Bone marrow (tissue), 2 donors: ENCODE results near the gene FGFR2.
"Not testable (repeated sequence)": the region's sequence is repeated elsewhere in the genome, so short reads cannot be mapped to it uniquely, and the experiment has no call there.

Experiments
- DNase-seq, 2 donors: peaks; one replicate each; lab custom pipeline; 2025; lab: John Stamatoyannopoulos, UW

Gene FGFR2

DNA sequence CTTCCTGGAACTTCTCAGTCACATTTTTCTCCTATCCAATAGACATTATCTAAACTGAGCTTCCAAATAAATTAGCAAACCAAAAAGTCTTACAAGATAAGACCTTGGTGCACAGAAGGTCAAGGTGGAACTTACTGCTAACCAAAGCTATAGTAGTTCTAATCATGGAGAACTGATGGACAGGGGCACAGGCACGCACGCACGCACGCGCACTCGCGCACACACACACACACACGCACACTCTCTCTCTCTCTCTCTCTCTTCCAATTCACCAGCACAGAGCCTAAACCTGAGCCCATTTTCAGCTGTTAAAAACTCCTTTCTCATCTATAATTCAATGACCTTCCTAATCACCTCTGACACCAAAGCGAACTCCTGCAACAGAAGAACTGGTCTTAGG, 7.5 kb downstream of the FGFR2 start:
- no peak for DNase-seq

DNA sequence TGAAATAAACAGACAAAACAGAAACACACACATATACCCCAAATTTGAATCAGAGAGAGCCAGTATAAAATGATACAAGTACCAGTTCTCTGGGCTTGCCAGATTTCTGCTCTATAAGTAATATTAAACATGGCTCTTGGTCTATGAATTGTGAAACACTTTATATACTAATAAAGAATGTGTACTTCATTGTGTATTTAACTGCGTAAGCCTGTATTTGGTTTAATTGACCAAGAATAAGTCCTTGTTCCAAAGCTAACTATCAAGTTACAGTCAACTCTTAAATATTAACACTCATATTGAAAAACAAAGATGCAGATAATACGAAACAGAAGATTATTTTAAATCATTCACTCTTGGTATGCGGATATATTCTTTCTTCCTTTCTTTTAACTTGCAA, 8.7 kb downstream of the FGFR2 start:
- no peak for DNase-seq

DNA sequence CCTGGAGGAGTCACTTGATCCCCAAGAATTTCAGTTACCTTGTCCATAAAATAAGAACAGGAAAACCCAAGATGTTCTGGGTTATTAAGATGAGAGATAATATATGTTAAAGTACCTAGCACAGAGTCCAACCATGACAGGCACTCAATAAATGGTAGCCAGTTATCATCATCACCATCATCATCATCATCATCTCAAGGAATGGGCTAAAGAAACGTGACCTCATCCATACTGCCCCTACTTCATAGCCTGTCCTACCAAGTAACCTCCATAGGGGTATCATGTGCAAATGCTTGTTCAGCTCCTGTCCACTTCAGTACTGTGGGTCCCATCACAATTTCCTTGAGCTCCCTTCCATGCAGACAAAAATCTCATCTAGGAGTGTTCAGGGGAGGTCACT, 14.4 kb downstream of the FGFR2 start:
- DNase-seq = no peak

DNA sequence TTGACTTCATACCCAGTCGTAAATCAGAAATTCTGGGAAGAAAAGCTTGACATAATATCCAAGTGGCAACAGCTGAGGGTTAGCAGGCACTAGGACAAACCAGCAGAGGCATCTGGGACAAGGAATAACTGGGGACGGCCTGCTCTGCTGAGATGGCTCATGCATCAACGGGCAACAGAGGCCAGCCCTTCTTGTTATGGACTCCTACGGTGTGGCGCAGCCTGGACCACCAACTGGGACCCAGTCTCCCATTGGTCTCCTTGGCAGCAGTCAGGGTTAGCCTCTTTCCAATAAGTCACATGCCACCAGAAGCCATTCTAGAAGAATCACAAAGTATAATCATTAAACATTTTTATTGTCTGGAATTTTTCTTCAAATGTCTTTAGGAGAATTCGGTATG, 15.0 kb downstream of the FGFR2 start:
- DNase-seq = no peak

DNA sequence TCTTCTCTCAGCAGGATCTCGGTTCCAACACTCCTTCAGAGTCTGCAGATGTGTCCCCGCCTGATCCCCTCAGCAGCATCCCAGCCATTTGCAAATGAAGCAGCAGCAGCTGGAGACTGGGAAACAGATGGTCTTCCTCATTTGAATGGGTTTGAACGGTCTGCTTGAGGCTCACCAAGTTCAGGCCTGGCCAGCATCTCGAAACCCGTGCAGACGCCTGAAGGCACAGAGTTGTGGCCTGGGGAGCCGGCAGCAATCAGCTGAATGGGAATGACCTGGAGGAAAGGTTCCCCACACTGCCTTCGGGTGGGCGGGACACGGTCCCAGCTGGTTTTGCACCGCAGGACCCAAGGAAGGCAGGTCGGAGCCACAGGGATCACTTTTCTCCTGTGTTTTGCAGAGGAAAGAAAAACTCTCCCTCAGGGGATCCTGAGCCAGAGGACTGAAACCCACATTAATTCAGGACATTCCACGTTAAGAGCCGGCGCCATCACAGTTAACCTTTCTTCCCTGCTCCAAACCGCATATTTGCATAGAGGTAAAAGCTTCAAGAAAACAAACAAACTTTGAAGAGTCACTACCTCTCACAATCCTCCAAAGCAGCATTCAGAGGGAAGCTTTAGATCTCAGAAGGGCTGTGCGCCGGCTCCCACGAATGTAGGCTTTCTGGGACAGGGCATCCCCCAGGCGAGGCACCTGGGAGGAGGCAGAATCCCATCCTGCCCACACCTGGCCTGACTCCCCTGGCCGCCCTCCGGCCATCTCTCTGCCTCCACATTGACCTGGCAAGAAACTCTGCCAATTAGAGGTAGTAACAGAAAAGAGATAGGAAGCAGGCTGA, 17.7 kb downstream of the FGFR2 start:
- DNase-seq = no peak

DNA sequence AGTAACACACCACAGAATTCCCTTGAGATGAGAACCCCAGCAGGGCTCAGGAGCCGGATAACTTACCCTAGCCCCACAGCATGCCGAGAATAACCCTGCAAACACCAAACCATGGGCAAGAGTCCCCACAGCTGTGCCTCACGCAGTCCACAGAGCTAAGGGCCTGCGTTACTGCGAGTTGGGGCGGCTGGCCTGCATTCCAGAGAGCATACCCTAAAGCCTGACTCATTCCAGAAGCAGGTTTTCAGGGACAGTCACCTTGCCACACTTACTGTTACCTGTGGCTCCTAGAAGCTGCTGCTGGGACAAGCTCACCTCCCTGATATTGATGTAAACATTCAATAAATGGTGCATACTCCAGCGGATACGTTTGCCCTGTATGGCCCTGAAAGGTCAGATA, 18.6 kb downstream of the FGFR2 start:
- no peak for DNase-seq

DNA sequence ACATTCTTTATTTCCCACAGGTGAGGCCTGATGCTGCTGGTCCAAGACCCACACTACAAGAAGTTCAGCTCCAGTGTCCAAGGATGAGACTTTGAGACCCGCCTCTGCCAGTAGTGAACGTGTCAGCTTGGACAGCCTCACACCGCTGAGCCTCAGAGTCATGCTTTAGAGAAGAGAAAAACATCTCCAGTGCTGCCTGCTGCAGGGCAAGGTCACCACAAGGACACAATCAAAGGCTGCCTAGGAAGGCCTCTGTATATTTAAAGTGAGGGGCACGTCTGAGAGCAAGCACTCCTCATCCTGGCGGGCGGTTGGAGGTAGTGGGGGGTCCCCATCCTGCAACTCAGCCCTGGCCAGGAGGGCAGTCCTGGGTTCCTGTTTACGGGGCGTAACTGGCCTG, 19.3 kb downstream of the FGFR2 start:
- no peak for DNase-seq

DNA sequence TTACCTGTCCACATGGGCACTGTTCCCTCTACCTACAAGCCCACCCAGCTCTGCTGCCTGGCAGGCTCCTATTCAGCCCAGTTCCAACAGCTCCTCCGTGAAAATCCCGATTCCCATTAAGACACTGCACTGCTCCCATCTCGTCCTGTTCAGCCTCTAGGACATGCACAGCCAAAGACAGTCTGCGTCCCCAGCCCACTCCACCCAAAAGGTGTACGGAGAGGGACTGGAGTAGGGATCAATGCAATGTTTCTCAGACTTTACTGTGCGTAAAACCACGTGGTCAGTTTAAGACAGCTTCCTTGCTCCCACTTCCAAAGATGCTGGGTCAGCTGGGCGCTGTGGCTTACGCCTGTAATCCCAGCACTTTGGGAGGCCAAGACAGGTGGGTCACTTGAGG, 19.9 kb downstream of the FGFR2 start:
- no peak for DNase-seq

DNA sequence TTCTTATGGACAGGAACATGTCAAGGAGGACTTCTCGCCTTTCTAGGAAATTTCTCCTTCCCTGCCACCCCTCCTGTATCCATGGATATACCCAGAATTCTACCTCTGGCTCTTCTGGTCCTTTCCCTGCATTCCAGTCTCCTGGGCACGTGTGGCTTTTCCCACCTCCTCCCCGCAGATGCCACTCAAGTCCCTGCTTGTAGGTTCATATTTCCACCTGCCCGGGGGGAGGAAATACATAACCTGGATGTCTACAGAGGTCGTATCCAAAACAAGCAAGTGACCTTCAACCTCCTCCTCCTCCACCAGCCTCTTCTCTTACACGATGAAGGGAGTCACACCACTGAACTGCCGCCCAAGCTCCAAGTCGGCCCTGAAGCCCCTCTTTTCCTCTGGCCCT, 20.7 kb downstream of the FGFR2 start:
- DNase-seq = no peak

DNA sequence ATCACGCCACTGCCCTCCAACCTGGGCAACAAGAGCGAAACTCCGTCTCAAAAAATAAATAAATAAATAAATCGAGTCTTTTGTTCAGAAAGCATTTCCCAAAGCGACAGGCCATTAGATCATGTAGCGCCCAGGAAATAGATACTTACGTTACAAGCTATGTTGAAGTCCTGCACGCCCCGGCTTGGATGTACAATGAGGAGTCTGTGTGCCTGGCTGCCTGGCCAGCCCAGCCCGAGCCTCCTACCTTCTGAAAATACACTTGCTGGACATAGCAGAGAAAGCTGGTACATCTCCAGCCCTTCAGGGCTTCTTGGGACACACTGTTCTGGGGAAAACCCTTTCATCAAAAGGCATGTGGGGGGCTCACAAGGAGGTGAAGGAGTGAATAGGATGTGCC, 22.1 kb downstream of the FGFR2 start:
- no peak for DNase-seq

DNA sequence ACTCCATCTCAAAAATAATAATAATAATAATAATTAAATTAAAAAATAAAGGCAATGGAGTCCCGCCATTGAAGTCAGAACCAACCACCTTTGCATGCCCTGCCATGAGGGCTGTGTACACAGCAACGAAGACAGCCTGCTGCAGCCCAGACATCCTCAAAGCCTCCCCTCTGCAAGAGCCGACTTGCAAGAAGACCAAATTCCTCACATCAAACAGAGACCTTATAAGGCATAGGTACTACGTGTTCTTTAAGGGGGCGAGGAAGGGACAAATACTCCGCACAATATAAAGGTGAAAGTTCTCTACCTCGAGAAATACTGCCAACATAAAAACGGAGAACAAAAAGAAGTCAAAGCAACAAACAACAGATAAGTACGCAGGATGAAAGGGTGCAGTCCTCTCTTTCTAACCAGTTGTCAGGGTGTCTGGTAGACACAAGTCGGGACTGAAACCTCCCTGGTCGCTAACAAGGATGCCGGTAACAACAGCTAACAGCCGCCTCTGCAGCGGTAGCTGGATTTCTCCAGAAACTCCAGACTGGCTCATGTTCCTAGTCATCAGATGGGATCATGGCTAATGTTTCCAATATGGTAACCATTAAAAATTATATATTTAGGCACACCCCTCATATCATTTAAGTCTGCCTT, 23.6 kb downstream of the FGFR2 start:
- no peak for DNase-seq

DNA sequence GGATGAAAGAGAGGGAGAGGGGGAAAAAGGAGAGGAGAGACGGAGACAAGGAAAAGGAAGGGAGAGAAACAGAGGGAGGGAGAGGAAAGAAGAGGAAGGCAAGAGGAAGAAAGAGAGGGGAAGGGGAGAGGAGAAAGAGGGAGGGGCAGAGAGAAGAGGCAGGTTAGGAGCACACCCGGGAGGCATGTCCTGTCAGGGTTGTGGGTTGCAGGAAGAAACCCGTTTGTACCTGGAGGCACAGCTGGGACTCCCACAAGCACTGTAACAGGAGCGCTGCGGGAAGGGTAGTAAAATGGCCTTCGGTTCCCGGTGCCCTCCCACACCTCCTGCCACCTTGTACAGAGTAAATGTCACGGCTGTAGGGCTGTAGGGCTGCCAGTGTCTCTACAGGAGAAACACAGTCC, 24.7 kb downstream of the FGFR2 start:
- DNase-seq = no peak

DNA sequence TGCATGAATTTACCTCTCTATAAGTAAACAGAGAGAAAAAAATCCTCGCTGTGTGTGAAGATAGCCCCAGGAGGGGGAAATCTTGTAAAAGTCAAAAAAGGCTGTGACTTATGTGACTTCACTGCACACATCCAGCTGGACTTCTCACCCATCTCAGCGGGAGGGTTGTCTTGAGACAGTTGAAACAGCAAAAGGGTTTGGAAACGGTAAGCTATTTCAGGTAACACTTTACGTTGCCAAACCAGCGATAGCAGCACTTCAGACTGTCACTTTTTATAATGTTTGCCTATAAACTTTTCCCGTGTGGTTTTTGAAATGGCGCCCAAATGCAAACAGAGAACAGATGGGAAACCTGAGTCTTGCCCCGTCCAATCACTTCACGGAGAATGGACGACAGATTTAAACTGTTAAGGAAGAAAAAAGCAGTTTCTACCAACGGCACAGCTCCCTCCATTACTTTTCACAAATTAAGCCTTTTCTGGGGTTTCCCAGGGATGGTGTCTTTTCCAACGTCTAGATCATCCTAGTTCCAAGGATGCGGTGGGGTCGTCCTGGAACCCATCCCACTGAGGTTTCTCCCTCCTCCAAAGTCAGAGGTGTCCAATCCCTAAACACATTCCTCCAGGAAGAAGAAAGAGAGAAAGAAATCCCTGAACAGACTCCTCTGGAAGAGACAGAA, 25.2 kb downstream of the FGFR2 start:
- no peak for DNase-seq

DNA sequence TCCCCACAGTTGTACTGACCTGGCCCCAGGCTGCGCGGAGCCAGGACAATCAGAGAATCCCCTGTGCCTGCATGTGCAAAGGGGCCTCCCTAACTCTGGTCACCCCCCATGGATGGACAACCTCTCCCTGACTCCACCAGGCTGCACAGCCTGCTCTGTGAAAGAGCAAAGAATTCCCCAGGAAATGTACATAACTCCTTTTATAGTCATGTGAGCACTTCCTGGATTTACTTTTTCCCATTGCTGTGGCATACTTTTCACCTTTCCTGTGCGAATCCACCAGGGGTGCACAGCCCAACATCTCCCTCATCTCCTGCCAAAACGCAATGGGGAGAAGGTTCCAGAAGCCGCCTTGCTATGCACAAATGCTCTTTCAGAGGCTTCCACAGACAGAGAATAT, 27.9 kb downstream of the FGFR2 start:
- no peak for DNase-seq

DNA sequence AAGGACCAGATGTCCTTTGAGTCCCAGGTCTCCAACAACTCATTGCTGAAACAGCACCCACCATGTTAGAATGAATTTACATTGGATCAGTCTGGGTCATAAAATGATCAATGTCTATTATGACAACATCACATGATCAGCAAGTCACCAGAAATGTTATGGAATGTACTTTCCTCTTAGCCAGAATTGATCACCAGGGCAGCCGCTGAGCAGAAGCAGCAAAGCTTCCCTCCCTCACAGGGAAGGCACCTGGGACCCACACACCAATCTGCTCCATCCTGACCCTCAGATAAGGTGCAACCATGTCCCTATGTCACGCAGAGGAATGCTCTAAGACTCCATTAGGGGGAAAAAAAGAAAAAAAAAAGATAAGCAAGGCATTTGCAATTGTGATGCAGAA, 30.0 kb downstream of the FGFR2 start:
- DNase-seq = no peak

DNA sequence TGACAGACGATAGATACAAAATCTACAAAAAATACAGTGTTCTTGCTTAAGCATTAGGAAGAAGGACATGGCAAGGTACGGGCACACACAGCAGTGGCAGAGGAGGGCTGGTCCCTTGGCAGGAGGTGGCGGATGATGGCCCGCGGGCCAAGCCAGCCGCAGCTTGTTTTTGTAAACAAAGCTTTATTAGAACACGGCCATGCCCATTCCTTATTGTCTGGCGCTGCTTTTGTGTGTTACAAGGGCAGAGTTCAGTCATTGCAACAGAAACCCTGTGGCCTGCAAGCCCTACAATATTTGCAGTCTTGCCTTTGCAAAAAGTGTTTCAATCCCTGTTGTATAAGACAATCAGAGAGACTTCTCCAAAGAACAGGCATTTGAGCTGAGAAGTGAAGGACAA, 30.7 kb downstream of the FGFR2 start:
- no peak for DNase-seq

DNA sequence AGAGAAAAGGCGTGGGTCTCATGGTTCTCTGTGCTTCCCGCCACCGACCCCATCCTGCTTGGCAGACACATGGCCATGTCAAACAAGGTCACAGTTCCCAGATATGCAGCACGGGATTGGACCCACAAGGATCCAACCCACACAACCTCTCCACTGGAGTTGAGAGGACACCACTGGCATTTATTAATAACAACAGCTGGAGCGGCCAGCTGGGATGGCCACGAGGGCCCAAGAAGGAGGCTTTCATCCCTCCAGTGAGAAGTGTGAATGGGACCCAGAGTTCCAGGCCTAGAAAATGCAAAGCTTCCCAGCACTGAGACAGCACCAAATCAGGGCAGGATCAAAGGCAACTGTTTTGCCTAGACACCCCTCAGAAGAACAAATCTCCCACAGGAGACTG, 31.5 kb downstream of the FGFR2 start:
- no peak for DNase-seq

DNA sequence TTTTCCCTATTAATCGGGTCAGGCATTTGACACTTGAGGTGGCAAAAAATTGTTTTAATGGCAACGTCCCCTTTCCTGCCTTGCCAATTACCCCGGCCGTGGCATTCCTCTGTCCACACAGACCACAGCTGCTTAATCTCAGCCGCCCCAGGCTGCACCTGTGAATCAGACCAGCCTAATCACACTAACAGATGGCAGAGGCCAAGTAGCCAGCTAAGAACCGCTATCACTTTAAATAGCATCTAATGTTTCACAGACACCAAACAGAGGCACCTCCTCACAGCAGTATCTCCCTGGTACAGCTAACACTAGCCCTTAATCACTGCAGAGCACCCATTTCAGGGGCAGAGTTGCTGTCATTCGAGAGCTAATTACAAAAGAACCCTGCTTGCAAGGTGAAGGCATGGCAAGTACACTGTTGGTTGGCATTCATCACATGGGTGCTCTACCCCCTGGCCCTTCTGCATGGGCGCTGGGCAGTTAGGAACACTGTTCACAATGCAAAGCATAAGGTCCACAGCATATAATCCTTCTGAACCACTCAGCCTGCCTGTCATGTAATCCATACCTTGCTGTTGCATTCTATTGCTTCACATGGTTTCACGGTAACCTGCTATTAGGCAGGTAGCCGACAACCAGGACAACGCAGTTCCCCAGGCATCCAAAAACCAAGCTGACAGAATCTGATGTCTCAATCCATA, 38.8 kb downstream of the FGFR2 start:
- DNase-seq = no peak

DNA sequence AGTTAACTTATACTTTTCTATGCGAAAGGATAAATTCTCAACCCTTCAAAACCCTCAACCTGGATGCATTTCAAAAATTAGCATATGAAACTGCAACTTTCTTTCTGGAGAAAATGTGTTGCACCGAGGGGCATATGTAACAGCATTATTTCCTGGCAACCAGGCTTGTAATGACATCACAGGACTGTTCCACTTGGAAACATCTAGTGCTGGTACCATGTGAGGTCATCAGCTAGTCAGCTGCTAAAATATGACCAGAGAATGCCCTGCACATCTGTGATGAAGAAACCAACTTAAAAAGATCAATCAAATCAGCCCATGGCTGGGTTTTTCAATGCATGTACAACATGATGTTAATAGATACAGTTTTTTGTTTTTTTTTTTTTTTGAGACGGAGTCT, 40.0 kb downstream of the FGFR2 start:
- DNase-seq = no peak

DNA sequence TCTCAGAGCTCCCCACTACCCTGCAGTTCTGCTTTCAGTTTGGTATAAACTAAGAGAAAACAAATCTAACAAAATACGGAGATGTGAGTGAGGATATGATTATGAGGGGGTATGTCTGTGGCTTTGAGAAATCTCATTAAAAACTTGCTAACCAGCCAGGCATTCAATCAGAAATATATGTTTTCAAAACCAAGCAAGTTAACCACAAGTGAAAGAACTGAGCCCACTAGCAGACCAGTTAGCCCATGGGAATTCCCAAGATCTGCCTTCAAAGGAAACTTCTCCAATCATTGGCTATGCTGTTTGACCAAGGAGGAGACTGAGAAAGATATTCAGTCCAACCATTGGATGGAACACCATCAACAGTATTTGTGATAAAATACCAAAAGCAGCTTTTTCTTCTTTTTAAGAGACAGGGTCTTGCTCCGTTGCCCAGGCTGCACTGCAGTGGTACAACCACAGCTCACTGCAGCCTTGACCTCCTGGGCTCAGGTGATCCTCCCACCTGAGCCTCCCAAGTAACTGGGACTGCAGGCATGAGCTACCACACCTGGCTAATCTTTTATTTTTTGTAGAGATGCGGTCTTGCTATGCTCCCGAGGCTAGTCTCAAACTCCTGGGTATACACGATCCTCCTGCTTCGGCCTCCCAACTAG, 41.2 kb downstream of the FGFR2 start:
- no peak for DNase-seq

DNA sequence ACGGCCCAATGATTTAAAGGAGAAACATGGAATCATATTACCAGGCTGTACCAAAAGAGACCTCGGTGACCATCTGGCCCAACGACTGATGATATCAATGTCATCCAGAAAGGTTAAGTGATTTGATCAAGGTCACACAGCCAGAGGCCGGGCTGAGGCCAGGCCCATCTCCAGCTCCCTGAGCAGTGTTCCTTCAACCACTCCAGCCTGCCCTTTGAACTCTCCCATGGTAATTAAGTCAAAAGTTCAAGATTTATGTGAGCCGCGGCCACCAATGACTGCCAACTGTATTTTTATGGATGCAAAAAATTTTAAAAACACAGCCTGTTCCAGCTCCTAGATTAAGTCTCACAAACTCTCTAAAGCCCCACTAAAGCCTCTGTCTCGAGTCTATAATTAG, 41.8 kb downstream of the FGFR2 start:
- DNase-seq = no peak

DNA sequence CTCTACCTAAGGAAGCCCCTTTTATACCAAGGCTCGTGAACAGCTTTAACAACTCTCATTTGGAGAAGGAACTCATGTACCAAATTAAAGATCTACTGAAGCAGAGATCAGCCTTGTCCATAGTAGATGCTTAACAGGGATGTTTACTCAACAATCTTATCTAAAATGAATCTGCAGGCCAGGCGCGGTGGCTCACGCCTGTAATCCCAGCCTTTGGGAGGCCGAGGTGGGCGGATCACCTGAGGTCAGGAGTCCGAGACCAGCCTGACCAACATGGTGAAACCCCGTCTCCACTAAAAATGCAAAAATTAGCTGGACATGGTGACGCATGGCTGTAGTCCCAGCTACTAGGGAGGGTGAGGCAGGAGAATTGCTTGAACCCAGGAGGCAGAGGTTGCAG, 43.3 kb downstream of the FGFR2 start:
- not testable (repeated sequence) for DNase-seq
